GM21528 (cell line): Measurements from ENCODE around the gene TRIM49D2.
"Not testable (repeated sequence)": the region's sequence is repeated elsewhere in the genome, so short reads cannot be mapped to it uniquely, and the experiment has no call there.

ENCODE experiments used
- ATAC-seq: cut with Tn5 transposase; IDR thresholded peaks from one replicate; pipeline ENCODE4 v1.9.1; 2021; ENCODE audit warnings: mild to moderate bottlenecking, moderate library complexity; ENCODE audit not compliant: unreplicated experiment, low FRiP score

The TRIM49D2 gene, protein sequence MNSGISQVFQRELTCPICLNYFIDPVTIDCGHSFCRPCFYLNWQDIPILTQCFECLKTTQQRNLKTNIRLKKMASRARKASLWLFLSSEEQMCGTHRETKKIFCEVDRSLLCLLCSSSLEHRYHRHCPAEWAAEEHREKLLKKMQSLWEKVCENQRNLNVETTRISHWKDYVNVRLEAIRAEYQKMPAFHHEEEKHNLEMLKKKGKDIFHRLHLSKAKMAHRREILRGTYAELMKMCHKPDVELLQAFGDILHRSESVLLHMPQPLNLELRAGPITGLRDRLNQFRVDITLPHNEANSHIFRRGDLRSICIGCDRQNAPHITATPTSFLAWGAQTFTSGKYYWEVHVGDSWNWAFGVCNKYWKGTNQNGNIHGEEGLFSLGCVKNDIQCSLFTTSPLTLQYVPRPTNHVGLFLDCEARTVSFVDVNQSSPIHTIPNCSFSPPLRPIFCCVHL

DNA sequence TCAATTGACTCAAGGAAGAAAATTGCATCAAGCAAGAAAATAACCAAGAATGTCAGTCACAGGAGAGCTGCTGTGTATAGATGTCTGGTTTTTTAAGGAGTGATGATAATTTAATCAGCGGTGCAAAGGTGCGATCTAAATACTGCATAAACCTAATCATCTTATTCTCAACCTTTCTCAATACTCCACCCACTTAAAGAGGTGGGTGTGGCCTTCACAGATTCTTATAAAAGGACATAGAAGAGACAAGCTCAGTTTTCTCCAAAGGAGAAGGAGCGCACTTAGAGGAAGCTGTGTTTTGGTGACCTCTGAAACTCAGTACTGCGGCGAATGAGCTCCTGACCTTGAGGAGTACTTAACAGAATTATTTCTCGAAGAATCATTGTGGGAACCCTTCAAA lies at the start of gene TRIM49D2:
Gene TRIM49D2, plus strand, starts transcription at position 301 of the 400 bp plus-strand sequence. CDS start 2,698 bp downstream, outside the sequence.
- ATAC-seq = not testable (repeated sequence)

DNA sequence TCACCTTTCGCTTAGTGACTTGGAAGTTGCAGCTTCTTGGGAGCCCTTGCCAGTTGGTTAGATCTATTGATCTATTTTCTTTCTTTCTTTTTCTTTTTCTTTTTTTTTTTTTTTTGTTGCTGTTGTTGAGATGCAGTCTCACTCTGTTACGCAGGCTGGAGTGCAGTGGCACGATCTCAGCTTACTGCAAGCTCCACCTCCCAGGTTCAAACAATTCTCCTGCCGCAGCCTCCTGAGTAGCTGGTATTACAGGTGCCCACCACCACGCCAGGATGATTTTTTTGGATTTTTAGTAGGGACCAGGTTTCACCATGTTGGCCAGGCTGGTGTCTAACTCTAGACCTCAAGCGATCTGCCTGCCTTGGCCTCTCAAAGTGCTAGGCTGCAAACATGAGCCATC lies 46.4 kb upstream of the TRIM49D2 start:
- not testable (repeated sequence) for ATAC-seq

DNA sequence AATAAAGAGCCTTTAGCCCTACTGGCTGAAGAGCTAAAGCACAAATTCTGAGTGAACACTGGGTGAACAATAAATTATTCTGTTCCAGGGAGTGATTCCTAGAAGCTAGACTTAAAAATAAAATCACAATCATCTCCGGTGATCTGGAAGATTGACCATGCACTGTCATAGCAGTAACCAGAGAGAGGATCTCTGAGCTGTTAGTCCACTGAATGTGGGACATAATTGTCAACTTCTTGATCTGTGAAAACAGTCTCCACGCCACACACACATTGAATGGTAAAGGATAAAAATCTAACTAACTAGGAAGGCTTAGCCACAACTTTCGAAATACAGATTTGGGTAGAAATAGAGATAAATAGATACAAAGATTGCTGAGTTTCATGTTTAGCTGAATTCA lies 30.6 kb upstream of the TRIM49D2 start:
- not testable (repeated sequence) for ATAC-seq

DNA sequence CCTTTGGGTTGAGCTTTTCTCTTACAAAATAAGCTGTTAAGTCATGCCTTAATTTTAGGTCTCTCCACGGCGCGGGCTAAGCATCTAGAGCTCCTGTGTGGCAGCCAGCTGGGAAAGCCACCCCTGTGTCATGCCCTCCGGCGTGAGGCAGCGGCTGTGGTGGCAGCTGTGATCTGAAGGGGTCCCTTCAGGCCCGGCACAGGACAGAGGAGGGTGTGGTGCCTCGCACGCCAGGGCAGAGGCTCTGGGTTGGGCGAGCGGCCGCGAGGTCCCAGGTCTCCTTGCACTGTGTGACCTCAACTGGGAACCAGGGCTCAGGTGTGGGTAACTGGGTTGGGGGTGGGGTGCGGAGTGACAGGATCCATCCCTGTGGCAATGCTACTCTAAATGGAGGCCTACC lies 23.1 kb upstream of the TRIM49D2 start:
- not testable (repeated sequence) for ATAC-seq

DNA sequence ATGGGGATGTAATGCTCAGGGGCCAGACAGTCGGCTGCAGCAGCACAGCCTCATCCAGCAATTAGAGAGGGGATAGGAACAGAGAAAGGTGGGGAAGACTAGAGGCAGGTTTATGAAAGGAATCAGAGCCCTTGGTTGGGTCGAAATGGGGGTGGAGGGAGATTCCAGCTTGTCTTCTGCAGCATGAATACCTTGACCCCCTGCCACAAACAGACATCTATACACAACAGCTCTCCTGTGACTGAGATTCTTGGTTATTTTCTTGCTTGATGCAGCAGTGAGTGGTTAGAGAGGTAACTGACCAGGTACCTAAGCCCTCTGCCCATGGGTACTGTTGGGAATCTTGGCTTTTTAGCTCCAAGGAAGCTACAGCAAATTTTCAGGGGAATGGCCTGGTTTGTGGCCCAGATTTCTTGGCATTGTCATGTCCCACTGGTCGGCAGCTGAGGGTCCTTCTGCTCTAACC lies 1.6 kb upstream of the TRIM49D2 start, which contains the start of gene TRIM49D1:
Gene TRIM49D1, minus strand, starts transcription at position 51 of the 466 bp plus-strand sequence. CDS start 4,535 bp downstream, outside the sequence.
- no peak for ATAC-seq

DNA sequence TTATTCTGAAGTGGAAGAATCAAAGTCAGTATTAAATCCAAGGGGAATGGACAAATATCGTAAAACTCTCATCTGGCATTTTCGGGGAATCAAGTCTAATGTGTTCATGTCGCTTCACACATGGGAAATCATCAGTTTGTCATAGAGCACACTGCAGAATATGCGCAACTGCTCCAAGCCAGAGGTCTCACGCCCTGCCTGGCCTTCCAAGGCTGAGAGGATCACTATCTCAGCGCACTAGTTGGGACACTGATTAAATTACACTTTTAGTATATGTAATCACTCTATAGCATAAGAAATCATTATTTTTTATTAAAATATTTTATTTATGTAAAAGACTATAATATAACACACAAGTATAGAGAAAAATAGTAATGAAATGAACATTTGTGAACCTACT lies 37.0 kb downstream of the TRIM49D2 start:
- not testable (repeated sequence) for ATAC-seq

DNA sequence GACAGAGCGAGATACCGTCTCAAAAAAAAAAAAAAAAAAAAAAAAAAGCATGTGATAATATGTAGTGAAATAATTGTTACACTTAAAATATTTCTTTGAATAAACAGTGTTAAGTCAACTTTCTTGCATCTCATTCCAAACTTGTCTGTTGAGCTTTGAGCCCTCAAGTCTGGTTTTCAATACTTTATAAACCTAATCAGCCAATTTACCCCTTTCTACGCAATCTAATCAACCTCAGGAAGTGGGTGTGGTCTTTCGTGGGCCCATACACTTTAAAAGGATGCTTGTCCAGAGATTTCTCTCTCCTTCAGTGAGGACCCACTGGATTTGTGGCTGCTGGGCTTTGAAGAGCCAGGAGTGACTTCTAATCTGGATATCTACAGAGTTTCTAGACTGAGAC lies 41.9 kb downstream of the TRIM49D2 start, which contains the start of gene TRIM64:
Gene TRIM64, plus strand, starts transcription at position 301 of the 400 bp plus-strand sequence. CDS start 2,467 bp downstream, outside the sequence.
- not testable (repeated sequence) for ATAC-seq
